Measurements from ENCODE around the gene HEXB. TPM values are rescaled to one million over a fixed set of nuclear protein-coding genes. Genes with fewer than 3 reads are reported as not detected.

Gene HEXB
- total and polyA plus RNA-seq, 2 donors from 2014 or later: 113 to 184 TPM

GRCh38 chr5:74660873-74661272 is 24.2 kb upstream of the HEXB start:
- no peak for TF ChIP-seq CTCF (IDR thresholded peaks at IDR 0.05; ENCODE audit: borderline replicate concordance, extremely low read depth, insufficient read depth)
- H3K9me3 ChIP-seq (ENCODE audit: control insufficient read depth in 2 of 3, insufficient read depth in 1 of 3, low read length in 3 of 3): no peaks in the 10 kb centered on the region
- DNase-seq (no peak), FAIRE-seq (no peak)
- no peaks in the 10 kb centered on the region for H3K27me3 ChIP-seq (ENCODE audit: control insufficient read depth, insufficient read depth, low read length)
- H3K27ac ChIP-seq (ENCODE audit: low read depth in 2 of 2, low read length in 2 of 2): no peak overlapping the region
- no peaks in the 10 kb centered on the region for H3K36me3 ChIP-seq (ENCODE audit: control insufficient read depth in 2 of 3, insufficient read depth in 3 of 3, low read length in 3 of 3)
- intact Hi-C loops (cut with DNase I): no loop called here
- no peaks in the 10 kb centered on the region for H3K4me1 ChIP-seq (ENCODE audit: control insufficient read depth in 2 of 3, insufficient read depth in 2 of 3, low read depth in 1 of 3, low read length in 3 of 3)
- no peak overlapping the region for H3K9ac ChIP-seq (ENCODE audit: low read length in 3 of 3)
- no peak overlapping the region for H3K4me3 ChIP-seq (ENCODE audit: low read length in 3 of 3)

GRCh38 chr5:74664551-74664950 is 20.5 kb upstream of the HEXB start:
- intact Hi-C loops (cut with DNase I): no loop called here
- no peaks in the 10 kb centered on the region for H3K36me3 ChIP-seq (ENCODE audit: control insufficient read depth in 2 of 3, insufficient read depth in 3 of 3, low read length in 3 of 3)
- no peak overlapping the region for H3K27ac ChIP-seq (ENCODE audit: low read depth in 2 of 2, low read length in 2 of 2)
- H3K9me3 ChIP-seq (ENCODE audit: control insufficient read depth in 2 of 3, insufficient read depth in 1 of 3, low read length in 3 of 3): no peaks in the 10 kb centered on the region
- TF ChIP-seq CTCF (IDR thresholded peaks at IDR 0.05; ENCODE audit: borderline replicate concordance, extremely low read depth, insufficient read depth): no peak
- DNase-seq: no peak
- no peak overlapping the region for H3K9ac ChIP-seq (ENCODE audit: low read length in 3 of 3)
- FAIRE-seq: no peak
- no peak overlapping the region for H3K4me3 ChIP-seq (ENCODE audit: low read length in 3 of 3)
- no peaks in the 10 kb centered on the region for H3K4me1 ChIP-seq (ENCODE audit: control insufficient read depth in 2 of 3, insufficient read depth in 2 of 3, low read depth in 1 of 3, low read length in 3 of 3)
- H3K27me3 ChIP-seq (ENCODE audit: control insufficient read depth, insufficient read depth, low read length): no peaks in the 10 kb centered on the region

- Histone ChIP-seq H3K27ac (ENCODE audit: low read depth in 2 of 2, low read length in 2 of 2) (no peak overlapping the region), H3K36me3 (ENCODE audit: control insufficient read depth in 2 of 3, insufficient read depth in 3 of 3, low read length in 3 of 3) (no peaks in the 10 kb centered on the region), H3K4me3 (ENCODE audit: low read length in 3 of 3) (no peak overlapping the region), H3K9ac (ENCODE audit: low read length in 3 of 3) (no peak overlapping the region), H3K9me3 (ENCODE audit: control insufficient read depth in 2 of 3, insufficient read depth in 1 of 3, low read length in 3 of 3) (no peaks in the 10 kb centered on the region), H3K4me1 (ENCODE audit: control insufficient read depth in 2 of 3, insufficient read depth in 2 of 3, low read depth in 1 of 3, low read length in 3 of 3) (no peaks in the 10 kb centered on the region), H3K27me3 (ENCODE audit: control insufficient read depth, insufficient read depth, low read length) (no peaks in the 10 kb centered on the region)
- intact Hi-C loops (cut with DNase I): no loop called here
- DNase-seq (no peak), FAIRE-seq (no peak)
- no peak for TF ChIP-seq CTCF (IDR thresholded peaks at IDR 0.05; ENCODE audit: borderline replicate concordance, extremely low read depth, insufficient read depth)
These were observed 19.8 kb upstream of the HEXB start for GRCh38 chr5:74665273-74665672.

GRCh38 chr5:74665816-74666215 is 19.2 kb upstream of the HEXB start:
- FAIRE-seq: no peak
- no peak for DNase-seq
- no peaks in the 10 kb centered on the region for H3K36me3 ChIP-seq (ENCODE audit: control insufficient read depth in 2 of 3, insufficient read depth in 3 of 3, low read length in 3 of 3)
- TF ChIP-seq CTCF (IDR thresholded peaks at IDR 0.05; ENCODE audit: borderline replicate concordance, extremely low read depth, insufficient read depth): no peak
- no peaks in the 10 kb centered on the region for H3K4me1 ChIP-seq (ENCODE audit: control insufficient read depth in 2 of 3, insufficient read depth in 2 of 3, low read depth in 1 of 3, low read length in 3 of 3)
- no peak overlapping the region for H3K4me3 ChIP-seq (ENCODE audit: low read length in 3 of 3)
- intact Hi-C loops (cut with DNase I): no loop called here
- H3K27ac ChIP-seq (ENCODE audit: low read depth in 2 of 2, low read length in 2 of 2): no peak overlapping the region
- no peaks in the 10 kb centered on the region for H3K9me3 ChIP-seq (ENCODE audit: control insufficient read depth in 2 of 3, insufficient read depth in 1 of 3, low read length in 3 of 3)
- no peaks in the 10 kb centered on the region for H3K27me3 ChIP-seq (ENCODE audit: control insufficient read depth, insufficient read depth, low read length)
- no peak overlapping the region for H3K9ac ChIP-seq (ENCODE audit: low read length in 3 of 3)

Data from kidney (tissue), 14 donors.